Lower leg skin (tissue), 3 donors: ENCODE results near the gene RNASEH1.

ENCODE experiments used
- CTCF ChIP-seq, 3 donors: fragments of 450-650 bp; IDR thresholded peaks; one replicate each; pipeline ENCODE4 v1.5.1; 2016; ENCODE audit warnings: antibody characterized with exemption in 3 of 3, mild to moderate bottlenecking in 3 of 3, moderate library complexity in 2 of 3
- POLR2A ChIP-seq, 2 donors: fragments of 450-650 bp; IDR thresholded peaks; one replicate each; pipeline ENCODE4 v1.6.1; 2016 to 2017; ENCODE audit warnings: antibody characterized with exemption in 2 of 2, mild to moderate bottlenecking in 1 of 2, moderate library complexity in 1 of 2

- TF ChIP-seq CTCF (IDR thresholded peaks at IDR 0.05) (no peak), POLR2A (IDR thresholded peaks at IDR 0.05) (no peak)
These were observed 39.4 kb upstream of the RNASEH1 start for GRCh38 chr2:3597567-3597966.
